Cerebellar cortex (tissue), 1 donor: ENCODE results near the gene COPS7B.
"Not testable (repeated sequence)": the region's sequence is repeated elsewhere in the genome, so short reads cannot be mapped to it uniquely, and the experiment has no call there.

ENCODE experiments used
- DNase-seq: peaks from one replicate; pipeline ENCODE4 v3.0.0-alpha.2; 2015; ENCODE audit warnings: low spot score

The COPS7B gene

DNA sequence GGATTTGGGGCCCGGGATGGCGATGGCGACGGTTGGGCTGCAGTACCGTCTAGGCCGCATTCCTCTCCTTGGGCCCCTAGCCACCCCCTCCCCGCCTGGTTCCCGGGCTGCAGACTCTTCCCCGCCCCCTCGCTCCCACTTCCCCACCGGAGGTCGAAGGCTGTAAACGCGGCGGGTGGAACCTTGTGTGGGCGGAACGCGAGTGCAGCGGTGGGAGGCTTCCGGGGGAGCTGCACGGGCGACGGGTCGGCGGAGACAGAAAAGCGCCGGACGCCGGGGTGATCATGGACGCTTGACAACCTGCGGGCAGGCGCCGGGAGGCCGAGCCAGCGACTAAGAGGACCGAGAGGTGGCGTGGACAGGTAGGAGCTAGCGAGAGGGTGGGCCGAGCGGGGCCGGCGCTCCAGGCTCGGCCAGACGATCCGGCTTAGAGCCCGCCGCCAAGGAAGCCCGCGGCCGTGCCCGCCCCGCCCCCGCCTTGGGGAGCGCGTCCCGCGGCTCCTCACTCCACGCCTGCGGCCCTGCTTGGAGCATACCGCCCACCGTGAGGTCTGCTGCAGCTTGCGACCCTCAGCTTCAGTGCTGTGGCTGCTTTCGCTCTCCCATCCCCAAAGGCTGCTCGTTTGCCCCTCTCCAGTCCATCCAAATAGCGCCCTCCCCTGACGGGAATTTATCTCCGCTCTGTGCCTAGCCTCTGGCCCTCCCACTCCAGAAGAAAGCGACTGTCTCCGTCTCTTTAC, at the start of gene COPS7B:
COPS7B (plus strand) TSS at position 269 of the 740 bp plus-strand sequence. CDS start 2,126 bp downstream, outside the sequence.
- peak; percentile 80 for DNase-seq

- no peak for DNase-seq
These were observed 48.5 kb upstream of the COPS7B start for GRCh38 chr2:231737761-231738160.

- DNase-seq: no peak
These were observed 42.7 kb upstream of the COPS7B start for GRCh38 chr2:231743376-231744116.

- no peak for DNase-seq
These were observed 40.8 kb upstream of the COPS7B start for GRCh38 chr2:231745303-231746038.

GRCh38 chr2:231748153-231748896, 37.9 kb upstream of the COPS7B start:
- not testable (repeated sequence) for DNase-seq

DNA sequence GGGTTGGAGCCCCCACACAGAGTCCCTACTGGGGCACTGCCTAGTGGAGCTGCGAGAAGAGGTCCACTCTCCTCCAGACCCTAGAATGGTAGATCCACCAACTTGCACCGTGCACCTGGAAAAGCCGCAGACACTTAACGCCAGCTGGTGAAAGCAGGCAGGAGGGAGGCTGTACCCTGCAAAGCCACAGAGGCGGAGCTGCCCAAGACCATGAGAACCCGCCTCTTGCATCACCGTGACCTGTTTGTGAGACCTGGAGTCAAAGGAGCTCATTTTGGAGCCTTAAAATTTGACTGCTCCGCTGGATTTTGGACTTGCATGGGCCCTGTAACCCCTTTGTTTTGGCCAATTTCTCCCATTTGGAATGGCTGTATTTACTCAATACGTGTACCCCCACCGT, 37.2 kb upstream of the COPS7B start:
- DNase-seq: not testable (repeated sequence)

DNA sequence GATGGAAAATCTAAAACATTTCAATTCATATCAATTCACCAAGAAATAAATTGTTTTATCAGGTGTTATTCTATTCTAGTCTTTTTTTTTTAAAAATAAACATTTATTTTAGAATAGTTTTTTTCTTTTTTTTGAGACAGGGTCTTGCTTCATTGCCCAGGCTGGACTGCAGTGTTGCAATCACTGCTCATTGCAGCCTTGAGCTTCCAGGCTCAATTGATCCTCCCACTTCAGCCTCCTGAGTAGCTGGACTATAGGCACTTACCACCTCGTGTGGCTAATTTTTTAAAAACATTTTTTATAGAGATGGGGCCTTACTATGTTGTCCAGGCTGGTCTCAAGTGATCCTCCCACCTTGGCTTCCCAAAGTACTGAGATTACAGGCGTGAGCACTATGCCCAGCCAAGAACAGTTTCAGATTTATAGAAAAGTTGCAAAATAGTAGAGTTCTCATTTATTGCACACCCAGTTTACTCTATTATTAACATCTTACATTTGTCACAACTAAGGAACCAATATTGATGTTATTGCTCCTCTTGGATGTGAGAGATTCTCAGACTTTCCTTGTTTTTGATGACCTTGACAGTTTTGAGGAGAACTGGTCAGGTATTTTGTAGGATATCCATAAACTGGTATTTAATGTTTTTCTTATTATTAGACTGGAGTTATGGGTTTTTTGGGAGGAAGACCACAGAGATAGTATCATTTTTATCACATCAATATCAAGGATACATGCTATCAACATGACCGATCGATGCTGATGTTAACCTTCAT, 35.0 kb upstream of the COPS7B start:
- no peak for DNase-seq

DNA sequence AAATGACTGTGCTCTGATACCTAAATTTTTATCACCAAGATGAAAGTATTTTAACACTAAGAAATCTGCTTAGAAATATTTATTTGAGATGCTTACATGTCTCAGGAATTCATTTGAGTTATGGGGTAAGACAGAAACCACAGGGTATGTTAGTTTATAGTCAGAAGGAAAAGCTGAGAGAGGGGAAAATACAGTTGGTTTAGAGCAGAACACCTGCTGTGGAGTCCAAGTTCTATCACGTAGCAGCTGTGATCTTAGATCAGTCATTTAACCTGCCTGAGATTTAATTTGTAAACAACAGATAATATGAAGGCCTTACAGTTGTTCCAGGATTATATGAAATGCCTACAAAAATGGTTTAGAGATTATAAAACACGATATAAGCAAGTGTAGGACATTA, 34.2 kb upstream of the COPS7B start:
- DNase-seq: no peak

- no peak for DNase-seq
These were observed 24.5 kb upstream of the COPS7B start for GRCh38 chr2:231761735-231762134.

DNA sequence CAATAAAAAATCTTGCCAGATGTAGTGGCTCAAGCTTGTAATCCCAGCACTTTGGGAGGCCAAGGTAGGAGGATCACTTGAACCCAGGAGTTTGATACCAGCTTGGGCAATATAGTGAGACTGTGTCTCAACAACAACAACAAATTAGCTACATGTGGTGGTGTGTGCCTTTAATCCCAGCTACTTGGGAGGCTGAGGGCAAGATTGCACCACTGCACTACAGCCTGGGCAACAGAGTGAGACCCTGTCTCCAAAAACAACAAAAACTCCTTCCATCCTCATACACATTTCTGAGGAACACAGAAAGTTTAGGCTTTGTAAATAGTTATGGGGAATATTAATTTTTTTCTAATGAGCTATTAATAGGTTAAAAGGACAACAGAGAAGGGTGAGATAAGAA, 22.1 kb upstream of the COPS7B start:
- DNase-seq: no peak

GRCh38 chr2:231764760-231765159, 21.5 kb upstream of the COPS7B start:
- DNase-seq: peak; percentile 15

DNA sequence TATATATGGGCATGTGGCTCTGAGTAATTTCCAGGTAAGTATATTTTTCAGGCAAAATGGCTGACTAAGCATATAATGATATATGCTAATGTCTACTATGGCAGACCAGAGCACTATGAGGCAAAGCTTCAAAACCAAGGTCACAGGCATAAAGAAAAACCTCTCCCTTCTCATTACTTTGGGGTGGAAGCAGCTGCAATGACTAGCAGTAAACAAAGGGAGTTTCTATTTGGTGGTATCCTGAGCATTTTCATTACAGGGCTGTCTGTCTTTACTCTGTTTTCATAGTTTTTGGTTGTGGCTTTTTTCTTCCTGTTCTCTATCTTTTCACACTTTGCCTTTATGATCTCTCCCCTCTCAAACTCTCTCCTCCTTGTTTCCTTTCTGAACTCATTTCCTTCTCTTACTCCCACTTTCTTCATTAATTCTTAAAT, 20.7 kb upstream of the COPS7B start:
- DNase-seq: no peak

DNA sequence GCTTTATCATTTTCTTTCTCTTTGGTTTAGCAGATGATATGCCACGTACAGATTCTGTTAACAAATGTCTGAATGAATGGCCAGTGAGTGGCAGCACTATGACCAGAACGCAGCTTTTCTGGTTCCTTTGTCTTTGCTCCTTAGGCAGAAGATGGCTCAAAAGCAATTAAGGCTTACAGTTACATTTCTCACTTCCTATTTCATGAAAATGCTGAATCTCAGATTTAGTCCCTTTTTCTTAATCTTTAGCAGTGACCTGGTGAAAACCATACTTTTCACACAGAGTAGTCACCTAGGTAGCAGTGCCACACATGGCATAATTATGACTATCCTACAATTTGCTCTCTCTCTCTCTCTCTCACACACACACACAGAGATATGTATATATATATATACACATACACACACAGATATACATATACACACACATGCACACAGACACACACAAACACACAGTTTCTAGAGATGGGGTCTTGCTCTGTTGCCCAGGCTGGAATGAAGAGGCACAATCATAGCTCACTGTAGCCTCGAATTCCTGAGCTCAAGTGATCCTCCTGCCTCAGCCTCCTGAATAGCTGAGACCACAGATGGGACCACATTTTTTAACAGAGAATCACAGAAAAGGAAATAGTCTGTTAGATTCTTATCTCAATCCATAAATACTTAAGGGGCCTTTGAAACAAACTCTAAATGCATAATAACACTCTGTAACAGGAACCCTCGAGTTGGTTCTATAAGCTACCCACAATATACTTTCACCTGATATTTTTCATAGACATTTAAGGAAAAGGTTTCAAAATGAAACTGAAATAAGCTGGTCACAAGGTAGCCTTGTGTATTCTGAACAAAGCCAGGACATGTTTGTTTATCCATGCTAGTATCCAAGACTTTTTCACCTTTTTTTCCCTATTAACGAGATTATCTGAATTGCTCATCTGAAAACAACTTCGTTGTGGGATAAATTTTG, 16.8 kb upstream of the COPS7B start:
- no peak for DNase-seq

- DNase-seq: peak; percentile 17
These were observed 5.9 kb upstream of the COPS7B start for GRCh38 chr2:231780123-231780908.

GRCh38 chr2:231780909-231781797, 5.1 kb upstream of the COPS7B start, which contains the start of gene PDE6D:
Gene PDE6D (minus strand): TSS chr2:231781282. CDS start chr2:231781114, 168 bp downstream.
- peak; percentile 99 for DNase-seq

DNA sequence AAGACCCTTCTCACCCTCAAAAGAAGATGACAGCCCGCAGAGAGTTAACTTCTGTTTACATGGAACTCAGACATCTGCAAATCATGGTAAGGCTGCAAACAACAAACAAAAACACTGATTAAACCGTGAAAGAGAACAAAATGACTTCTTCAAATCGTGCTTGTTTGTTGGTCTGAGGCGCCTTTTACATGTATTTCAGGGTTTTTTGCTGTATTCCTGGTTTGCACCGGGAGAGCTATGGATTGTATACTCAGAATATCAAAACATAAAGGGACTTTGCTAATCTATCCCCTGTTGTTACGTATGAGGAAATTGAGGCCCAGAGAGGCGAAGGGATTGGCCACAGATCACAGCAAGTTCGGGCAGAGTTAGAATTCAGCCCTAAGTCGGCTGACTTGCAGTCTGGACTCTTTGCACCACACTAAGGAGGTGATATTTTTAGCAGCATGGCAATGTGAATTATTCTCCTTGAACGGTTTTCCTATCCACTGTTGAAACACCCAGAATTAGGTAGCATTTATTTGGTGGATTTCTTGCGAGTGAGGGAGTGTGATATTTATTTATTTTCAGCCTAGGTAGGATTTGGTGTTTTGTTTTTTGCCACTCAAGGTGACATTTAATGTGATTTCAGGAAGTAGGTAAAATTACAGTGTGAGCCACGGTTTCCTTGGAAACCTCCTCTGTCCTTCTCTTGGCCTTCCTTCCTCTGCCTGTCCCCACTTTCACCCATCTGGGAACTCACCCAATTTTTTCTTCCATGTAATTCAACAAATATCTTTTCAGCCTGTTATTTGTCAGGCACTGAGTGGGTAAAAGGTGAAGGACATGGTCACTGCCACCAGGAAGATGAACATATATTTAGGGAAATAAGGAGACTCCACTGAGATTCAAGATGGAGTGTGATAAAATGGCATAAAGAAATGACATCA, 4.2 kb upstream of the COPS7B start:
- peak; percentile 36 for DNase-seq

- DNase-seq: no peak
These were observed 832 bp upstream of the COPS7B start for GRCh38 chr2:231785413-231785812.
